Endodermal cell (in vitro differentiated cells): ENCODE results near the gene ADORA1. TPM values are rescaled to one million over a fixed set of nuclear protein-coding genes. Genes with fewer than 3 reads are reported as not detected.
A peak's percentile ranks its signal among the peaks of the same experiment; 100 is the strongest.

Source experiments
- DNase-seq: peaks from one replicate; pipeline ENCODE4 v3.0.0-alpha.2; 2017
- H3K27ac ChIP-seq: 2 replicates; pipeline ENCODE4 v1.5.1; 2013; ENCODE audit warnings: mild to moderate bottlenecking, low read depth, low read length, moderate library complexity
- H3K27me3 ChIP-seq: 2 replicates; pipeline ENCODE4 v1.6.1; 2013; ENCODE audit warnings: mild to moderate bottlenecking, low read length, moderate library complexity; ENCODE audit not compliant: insufficient read depth, control insufficient read depth, poor library complexity, severe bottlenecking
- H3K36me3 ChIP-seq: 2 replicates; pipeline ENCODE4 v1.7.0; 2013; ENCODE audit warnings: mild to moderate bottlenecking, low read length, moderate library complexity; ENCODE audit not compliant: control insufficient read depth, insufficient read depth
- H3K4me1 ChIP-seq: one replicate; pipeline ENCODE4 v1.7.0; 2013; ENCODE audit warnings: low read length; ENCODE audit not compliant: control insufficient read depth, insufficient read depth
- H3K4me3 ChIP-seq: 2 replicates; pipeline ENCODE4 v1.5.1; 2013; ENCODE audit warnings: mild to moderate bottlenecking, low read length, moderate library complexity
- H3K9ac ChIP-seq: 2 replicates; pipeline ENCODE4 v1.6.1; 2013; ENCODE audit warnings: mild to moderate bottlenecking, low read length, moderate library complexity; ENCODE audit not compliant: poor library complexity, severe bottlenecking; ENCODE audit errors: extremely low read depth
- H3K9me3 ChIP-seq: 2 replicates; pipeline ENCODE4 v1.6.1; 2013; ENCODE audit warnings: mild to moderate bottlenecking, low read length, moderate library complexity; ENCODE audit not compliant: control insufficient read depth
- H3K27ac Mint-ChIP-seq: 2 replicates; pipeline ENCODE4 v1.8.0; 2020; ENCODE audit warnings: mixed read lengths
- H3K27me3 Mint-ChIP-seq: 2 replicates; pipeline ENCODE4 v1.8.0; 2021; ENCODE audit warnings: mild to moderate bottlenecking, mixed read lengths; ENCODE audit not compliant: insufficient read depth
- H3K36me3 Mint-ChIP-seq: 2 replicates; pipeline ENCODE4 v1.8.0; 2020; ENCODE audit warnings: low read depth, mixed read lengths
- H3K4me1 Mint-ChIP-seq: 2 replicates; pipeline ENCODE4 v1.8.0; 2020; ENCODE audit warnings: mixed read lengths
- H3K4me3 Mint-ChIP-seq: 2 replicates; pipeline ENCODE4 v1.8.0; 2020; ENCODE audit warnings: mild to moderate bottlenecking, moderate library complexity, mixed read lengths
- H3K9me3 Mint-ChIP-seq: 2 replicates; pipeline ENCODE4 v1.8.0; 2020; ENCODE audit warnings: mild to moderate bottlenecking, mixed read lengths
- CTCF ChIP-seq: fragments of 200-600 bp; sonication (generic); conservative IDR thresholded peaks from 2 replicates; pipeline ENCODE4 v1.5.0; 2021; ENCODE audit warnings: antibody characterized with exemption, mild to moderate bottlenecking
- WGBS, 2 experiments: methylation state at CpG; one replicate each; pipeline versions ENCODE4 v1.1.5 to v1.1.7; 2013; ENCODE audit warnings: missing lambda C conversion rate in 2 of 2, mixed read lengths in 1 of 2; ENCODE audit not compliant: insufficient coverage in 1 of 2, insufficient read length in 1 of 2; 5-methylcytosine and 5-hydroxymethylcytosine counted together
- total RNA-seq, 2 donors: library from RNA; stranded (reverse); fragmentation: NEBNext Ultra II Directional in 1 of 2; extraction: Animal tissue kit (Norgen Biotek cat#: 25700) in 1 of 2; gene quantifications; 2 replicates in 1 of 2; 3 replicates in 1 of 2; pipeline ENCODE4 v1.2.1, GENCODE V29; 2021

ADORA1 gene
- total RNA-seq, 2 donors from 2014 or later, result 2.0 to 2.1 TPM

GRCh38 chr1:203091199-203091477 lies 36.4 kb upstream of the ADORA1 start:
- Mint-ChIP-seq H3K9me3 (peaks cover 23% of the 10 kb centered on the region), H3K27ac (no peak overlapping the region), H3K27me3 (peaks cover 9% of the 10 kb centered on the region), H3K36me3 (peaks cover 1% of the 10 kb centered on the region), H3K4me1 (peaks cover 33% of the 10 kb centered on the region), H3K4me3 (no peak overlapping the region)
- Histone ChIP-seq H3K4me1 (peaks cover 7% of the 10 kb centered on the region), H3K27me3 (no peaks in the 10 kb centered on the region), H3K4me3 (no peak overlapping the region), H3K9ac (no peak overlapping the region), H3K27ac (no peak overlapping the region), H3K36me3 (no peaks in the 10 kb centered on the region), H3K9me3 (peaks cover 37% of the 10 kb centered on the region)
- no peak for TF ChIP-seq CTCF
- 90 to 95% methylated on average over 3 to 4 of the region's 4 CpGs for WGBS, 2 experiments
- no peak for DNase-seq

- DNase-seq, result no peak
- WGBS, 2 experiments, result 87 to 91% methylated on average over 5 to 6 of the region's 6 CpGs
These were observed 35.7 kb upstream of the ADORA1 start for GRCh38 chr1:203091761-203092330.

GRCh38 chr1:203093754-203094410 lies 33.6 kb upstream of the ADORA1 start:
- no peaks in the 10 kb centered on the region for H3K27me3 ChIP-seq
- WGBS, 2 experiments, result 33 to 90% methylated on average over 1 of the region's 1 CpG
- DNase-seq, result no peak
- Mint-ChIP-seq H3K4me1 (peaks cover 12% of the 10 kb centered on the region), H3K9me3 (peaks cover 35% of the 10 kb centered on the region), H3K27ac (no peak overlapping the region), H3K27me3 (peaks cover 8% of the 10 kb centered on the region), H3K4me3 (no peak overlapping the region), H3K36me3 (peaks cover 1% of the 10 kb centered on the region)
- H3K27ac ChIP-seq, result no peak overlapping the region
- TF ChIP-seq CTCF, result no peak
- peaks cover 51% of the 10 kb centered on the region for H3K9me3 ChIP-seq
- no peaks in the 10 kb centered on the region for H3K36me3 ChIP-seq
- H3K4me1 ChIP-seq, result no peaks in the 10 kb centered on the region
- H3K4me3 ChIP-seq, result peak overlapping the region; percentile 11
- no peak overlapping the region for H3K9ac ChIP-seq

More at GRCh38 chr1:203091761-203092330, 35.7 kb upstream of the ADORA1 start:
- H3K4me1 Mint-ChIP-seq, result peaks cover 26% of the 10 kb centered on the region
- peaks cover 9% of the 10 kb centered on the region for H3K27me3 Mint-ChIP-seq
- TF ChIP-seq CTCF, result no peak
- Histone ChIP-seq H3K4me1 (peaks cover 3% of the 10 kb centered on the region), H3K9me3 (peaks cover 43% of the 10 kb centered on the region), H3K9ac (no peak overlapping the region), H3K27me3 (no peaks in the 10 kb centered on the region), H3K27ac (no peak overlapping the region), H3K36me3 (no peaks in the 10 kb centered on the region), H3K4me3 (no peak overlapping the region)
- H3K9me3 Mint-ChIP-seq, result peaks cover 28% of the 10 kb centered on the region
- peaks cover 1% of the 10 kb centered on the region for H3K36me3 Mint-ChIP-seq
- H3K4me3 Mint-ChIP-seq, result no peak overlapping the region
- no peak overlapping the region for H3K27ac Mint-ChIP-seq
